NB4 (cell line): Measurements from ENCODE around the gene PPL.

ENCODE experiments used
- CTCF ChIP-seq: IDR thresholded peaks from one replicate; pipeline ENCODE4 v1.5.1; 2012; ENCODE audit warnings: low read depth, low read length
- MAX ChIP-seq: IDR thresholded peaks from 2 replicates; pipeline ENCODE4 v1.6.1; 2011; ENCODE audit warnings: low read depth, low read length
- MYC ChIP-seq: IDR thresholded peaks from 2 replicates; pipeline ENCODE4 v1.6.1; 2011; ENCODE audit warnings: low read depth, low read length
- POLR2A ChIP-seq: IDR thresholded peaks from 2 replicates; pipeline ENCODE4 v1.6.1; 2011; ENCODE audit warnings: mild to moderate bottlenecking; ENCODE audit not compliant: insufficient read length; ENCODE audit errors: extremely low read depth

DNA sequence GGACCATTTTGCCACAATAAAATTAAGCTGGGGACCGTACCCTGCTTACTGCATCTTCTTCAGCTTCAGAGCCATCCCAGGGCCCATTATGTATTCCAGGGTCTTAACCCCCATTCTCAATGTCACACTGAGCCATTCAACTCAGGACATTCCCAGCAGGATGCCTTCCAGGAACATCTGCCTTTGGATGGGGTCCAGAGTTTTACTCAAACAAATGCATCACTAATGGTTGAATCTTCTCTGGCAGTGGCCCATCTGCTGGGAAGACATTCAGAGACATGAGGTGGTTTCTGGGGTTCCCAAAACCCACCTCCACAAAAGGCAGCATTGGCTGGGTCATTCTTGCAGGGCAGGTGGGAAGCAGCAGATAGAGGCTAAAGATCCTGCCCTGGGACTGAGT, 17.8 kb upstream of the PPL start:
- no peak for TF ChIP-seq POLR2A
- TF ChIP-seq MYC = no peak
- TF ChIP-seq CTCF = no peak
- TF ChIP-seq MAX = no peak
